HG03439 (cell line): ENCODE results near the gene FOXA1.

ENCODE experiments used
- ATAC-seq: cut with Tn5 transposase; IDR thresholded peaks from one replicate; pipeline ENCODE4 v1.9.1; 2021; ENCODE audit warnings: mild to moderate bottlenecking, moderate library complexity; ENCODE audit not compliant: unreplicated experiment

The FOXA1 gene

GRCh38 chr14:37594971-37595808 is at the start of gene FOXA1, which contains the start of gene TTC6:
FOXA1 (minus strand) TSS chr14:37595249; CDS start chr14:37594972, 277 bp downstream.
TTC6 (plus strand) TSS chr14:37595629; CDS start chr14:37622065, 26,436 bp downstream.
- ATAC-seq = no peak

GRCh38 chr14:37643701-37644100 is 48.7 kb upstream of the FOXA1 start:
- ATAC-seq = no peak

GRCh38 chr14:37642125-37642524 is 47.1 kb upstream of the FOXA1 start:
- ATAC-seq = no peak

DNA sequence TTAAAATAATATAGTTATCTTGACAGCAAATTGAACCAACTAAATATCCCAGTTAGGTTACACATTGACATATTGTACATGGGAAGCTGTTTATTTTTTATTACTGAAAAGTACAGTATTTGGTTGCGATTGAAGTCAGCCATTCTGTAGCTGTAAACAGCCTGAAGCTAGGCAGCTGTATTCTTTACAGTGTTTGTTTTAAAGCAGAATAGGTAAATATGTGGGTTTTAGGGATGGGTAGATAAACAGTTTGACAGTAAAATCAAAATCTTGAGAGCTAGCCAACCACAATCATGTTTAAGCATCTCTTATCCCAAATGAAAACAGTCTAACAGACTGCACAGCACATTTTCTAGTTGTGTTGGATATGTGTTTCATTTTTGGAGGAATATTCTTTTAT is 46.1 kb upstream of the FOXA1 start:
- no peak for ATAC-seq

DNA sequence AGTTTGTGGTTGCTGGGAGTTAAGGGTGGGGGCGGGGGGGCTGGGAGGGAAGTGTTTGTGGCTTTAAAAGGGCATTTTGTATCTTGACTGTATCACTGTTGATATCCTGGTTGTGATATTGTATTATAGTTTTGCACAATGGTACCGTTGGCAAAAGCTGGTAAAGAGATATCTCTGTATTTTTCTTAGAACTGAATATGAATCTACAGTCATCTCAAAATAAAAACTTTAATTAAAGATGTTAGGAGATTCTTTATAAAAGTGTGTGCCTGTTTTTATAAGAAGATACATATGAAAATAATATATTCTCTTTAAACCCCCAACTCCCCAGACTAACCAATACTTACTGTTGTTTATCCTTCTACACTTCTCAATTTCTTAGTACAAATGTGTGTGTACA is 43.5 kb upstream of the FOXA1 start:
- no peak for ATAC-seq

- ATAC-seq = no peak
Measured at GRCh38 chr14:37637341-37637740, 42.3 kb upstream of the FOXA1 start.

DNA sequence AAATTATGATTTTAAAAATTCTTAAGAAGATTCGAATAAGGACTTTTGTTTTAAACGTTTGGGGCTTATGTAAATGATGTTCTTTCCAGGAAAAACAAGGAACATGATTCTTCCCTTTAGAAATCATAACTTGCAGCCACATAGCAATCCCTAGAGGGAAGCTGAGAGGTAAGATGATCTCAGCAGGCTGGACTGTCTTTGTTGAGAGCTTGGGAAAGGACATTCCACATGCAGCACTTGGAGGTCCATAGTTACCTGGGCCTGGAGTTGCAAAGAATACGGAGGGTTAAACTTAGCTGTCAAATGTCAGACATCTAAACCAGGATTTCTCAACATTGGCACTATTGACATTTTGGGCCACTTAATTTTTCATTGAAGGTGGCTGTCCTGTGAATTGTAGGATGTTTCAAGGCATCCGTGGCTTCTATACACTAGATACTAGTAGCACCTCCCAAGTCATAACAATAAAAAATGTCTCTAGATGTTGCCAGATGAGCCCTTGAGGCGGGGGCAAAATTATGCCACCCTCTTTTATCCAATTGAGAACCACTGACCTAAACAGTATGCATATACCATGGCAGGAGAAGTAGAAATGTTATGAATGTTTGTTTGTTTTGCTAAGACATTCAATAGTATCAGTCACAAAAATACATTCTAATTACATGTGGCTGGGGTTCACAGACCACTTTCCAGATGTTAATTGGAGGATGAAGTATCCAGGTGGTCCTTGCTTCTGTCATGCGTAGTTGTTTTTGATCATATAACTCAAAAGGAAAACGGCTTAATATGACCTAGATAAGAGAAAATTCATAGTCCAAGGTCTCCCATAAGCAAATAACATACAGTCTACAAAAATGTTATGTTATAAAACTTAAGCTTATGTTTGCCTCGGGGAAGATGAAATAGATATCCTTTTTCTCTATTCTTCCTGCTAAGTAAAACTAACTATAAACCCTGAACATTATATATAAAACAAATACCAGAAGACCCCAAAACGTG is 30.8 kb upstream of the FOXA1 start:
- ATAC-seq = no peak

DNA sequence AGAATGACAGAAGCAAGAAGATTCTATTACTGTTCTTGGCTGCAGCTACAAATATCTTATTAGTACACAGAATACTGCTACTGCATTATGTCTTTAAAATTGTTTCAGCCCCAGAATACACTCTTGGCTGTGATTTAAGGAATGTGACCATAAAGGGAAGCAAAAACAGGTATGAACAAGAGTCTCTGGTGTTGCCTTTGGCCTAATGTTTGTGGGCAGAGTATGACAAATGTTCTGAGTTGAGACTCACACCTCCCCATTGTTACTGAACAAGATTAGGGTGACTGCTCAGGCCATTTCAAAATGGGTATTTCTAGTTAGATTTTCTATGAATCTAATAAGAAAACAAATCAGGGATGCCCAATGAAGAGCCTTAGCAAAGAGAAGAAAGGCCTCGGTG is 28.9 kb upstream of the FOXA1 start:
- no peak for ATAC-seq

GRCh38 chr14:37623426-37623951 is 28.4 kb upstream of the FOXA1 start:
- no peak for ATAC-seq

- ATAC-seq = no peak
Measured at GRCh38 chr14:37622231-37622923, 27.3 kb upstream of the FOXA1 start.

DNA sequence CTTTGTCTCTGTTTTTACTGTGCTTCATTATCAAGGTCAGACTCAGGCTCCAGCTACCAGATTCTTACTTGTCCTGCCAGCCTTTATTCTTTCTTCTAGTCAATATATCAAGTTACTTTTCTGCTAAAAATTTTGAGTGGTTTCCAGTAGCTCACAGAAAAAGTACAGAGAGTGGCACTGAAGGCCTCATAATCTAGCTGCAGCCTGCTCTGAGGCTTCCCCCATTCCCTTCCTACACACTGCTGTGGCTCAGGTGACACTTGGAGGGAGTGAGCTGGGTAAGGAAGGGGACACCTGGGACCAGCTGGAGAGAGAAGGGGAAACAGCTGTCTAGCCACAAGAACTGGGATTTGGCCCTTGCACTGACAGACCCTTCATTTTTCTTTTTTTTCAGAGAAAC is 25.8 kb upstream of the FOXA1 start:
- ATAC-seq = no peak

GRCh38 chr14:37618498-37619028 is 23.5 kb upstream of the FOXA1 start:
- ATAC-seq = no peak

GRCh38 chr14:37617864-37618365 is 22.9 kb upstream of the FOXA1 start:
- ATAC-seq = no peak

GRCh38 chr14:37616853-37617252 is 21.8 kb upstream of the FOXA1 start:
- no peak for ATAC-seq

DNA sequence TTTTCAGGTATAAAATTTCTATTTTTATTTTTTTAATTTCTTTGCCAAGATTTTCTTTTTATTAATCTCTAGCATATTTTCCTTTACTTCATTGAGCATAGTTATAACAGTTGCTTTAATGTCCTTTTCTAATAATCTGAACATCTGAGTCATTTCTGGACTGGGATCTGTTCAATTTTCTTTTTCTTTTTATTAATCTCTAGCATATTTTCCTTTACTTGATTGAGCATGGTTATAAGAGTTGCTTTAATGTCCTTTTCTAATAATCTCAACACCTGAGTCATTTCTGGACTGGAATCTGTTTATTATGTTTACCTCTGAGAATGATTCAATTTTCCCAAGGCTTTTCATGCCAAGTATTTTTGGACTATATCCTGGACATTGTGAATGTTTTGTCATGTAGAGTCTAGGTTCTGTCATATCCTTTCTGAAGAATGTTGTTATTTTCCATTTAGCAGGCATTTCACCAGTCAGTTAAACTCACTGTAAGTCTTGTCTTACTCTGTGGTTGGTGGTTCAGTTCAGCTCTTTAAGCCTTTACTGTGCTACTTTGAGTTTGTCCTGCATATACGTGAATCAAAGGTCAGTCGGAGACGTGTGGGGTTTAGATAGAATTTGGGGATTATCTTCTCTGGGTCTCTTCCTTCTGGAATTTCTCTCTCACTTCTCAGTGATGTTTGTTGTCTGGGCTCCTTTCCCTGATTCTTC is 20.7 kb upstream of the FOXA1 start:
- ATAC-seq = no peak

DNA sequence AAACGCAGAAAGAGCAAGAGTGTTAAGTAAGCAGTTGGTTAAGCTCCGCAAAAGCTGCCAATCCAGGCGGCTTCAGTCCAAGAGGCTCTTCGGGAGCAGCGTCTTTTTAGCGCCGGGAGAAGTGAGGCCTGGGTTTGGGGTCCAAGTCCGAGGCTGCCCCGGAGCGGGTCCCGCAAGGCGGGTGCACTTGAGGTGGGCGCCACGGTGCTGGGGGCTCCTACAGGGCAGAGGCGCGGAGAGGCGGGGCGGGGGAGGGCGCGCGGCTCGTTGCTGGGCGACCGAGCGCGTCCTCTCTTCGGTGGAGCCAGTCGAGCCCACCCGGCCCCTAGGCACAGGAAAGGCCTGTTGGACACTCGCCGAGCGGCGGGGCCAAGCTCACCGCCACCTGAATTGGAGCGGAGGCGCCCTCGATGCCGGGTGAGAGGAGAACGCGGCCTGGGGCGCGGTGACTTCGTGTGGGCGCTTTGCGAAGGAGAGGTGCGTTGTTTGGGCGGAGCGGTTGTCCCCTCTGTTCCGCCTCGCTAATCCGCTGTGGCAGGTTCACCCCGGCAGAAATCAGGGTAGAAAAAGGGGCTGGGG is 16.0 kb upstream of the FOXA1 start:
- no peak for ATAC-seq

DNA sequence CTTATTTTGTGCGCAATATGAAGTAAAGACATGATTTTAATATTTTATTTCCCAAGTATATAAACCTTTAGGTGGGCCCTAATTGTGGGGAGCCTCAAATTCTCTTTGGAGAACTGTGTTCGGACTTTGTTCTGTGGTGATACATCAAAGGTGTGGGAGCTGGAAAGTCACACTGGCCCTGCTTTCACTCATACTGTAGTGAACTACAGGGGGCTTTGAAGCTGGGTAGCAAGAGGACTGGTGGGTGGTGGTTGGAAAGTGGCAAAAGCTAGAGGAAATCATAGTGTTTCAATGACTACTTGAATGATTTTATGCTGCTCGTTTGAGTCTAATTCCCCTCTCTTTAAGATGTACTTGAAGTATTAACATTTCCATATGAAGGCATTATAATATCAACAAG is 13.6 kb upstream of the FOXA1 start:
- no peak for ATAC-seq

- ATAC-seq = no peak
Measured at GRCh38 chr14:37606678-37607077, 11.6 kb upstream of the FOXA1 start.

DNA sequence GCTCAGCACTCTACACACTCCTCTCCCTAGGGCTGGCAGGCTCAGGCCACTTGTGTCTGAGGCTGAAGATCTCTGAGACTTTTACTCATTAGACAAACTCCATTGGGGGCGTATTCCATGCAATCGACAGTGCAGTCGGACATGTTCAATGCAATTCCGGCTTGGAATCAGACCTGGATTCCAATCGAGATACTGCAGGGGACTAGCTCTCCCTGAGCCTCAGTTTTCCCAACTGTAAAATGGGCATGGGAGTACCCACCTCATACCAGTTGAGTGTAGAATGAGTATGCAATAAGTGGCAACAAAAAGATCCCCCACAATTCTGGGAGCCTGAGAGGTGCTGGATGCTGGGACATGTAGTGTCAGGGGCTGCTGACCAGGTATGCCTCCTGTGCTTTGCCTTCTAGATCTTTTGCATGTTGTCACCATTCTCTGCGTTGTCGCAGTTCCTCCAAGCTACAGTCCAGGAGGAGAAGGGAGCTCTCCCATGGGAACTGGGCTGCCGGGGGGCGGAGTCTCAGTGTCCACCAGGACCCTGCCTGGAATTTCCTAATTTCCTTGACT is 8.7 kb upstream of the FOXA1 start:
- ATAC-seq = no peak
